K562 (cell line): ENCODE results near the gene SKIC2. TPM values are rescaled to one million over a fixed set of nuclear protein-coding genes. Genes with fewer than 3 reads are reported as not detected.

ENCODE experiments used
- ATAC-seq: fragments of 200-7000 bp; cut with Tn5 transposase; 3 replicates; pipeline ENCODE4 v1.9.1; 2020; ENCODE audit warnings: moderate library complexity
- BruUV-seq: library from RNA; stranded (reverse); fragments of 400-500 nt; replicated peaks from 2 replicates; lab custom pipeline; 2021; lab: Mats Ljungman, UMichigan
- CTCF ChIA-PET: fragments of 300-600 bp; formaldehyde crosslinking; extraction: SDS; loops from one replicate; lab custom pipeline; 2021; ENCODE audit warnings: low intra/inter-chr PET ratio; lab: Yijun Ruan, JAX
- POLR2A ChIA-PET: fragments of 300-600, 350-650 bp; sonication (Branson Sonifier 250); formaldehyde crosslinking; extraction: SDS; loops from one replicate; lab custom pipeline; 2021; ENCODE audit warnings: antibody characterized with exemption, inconsistent platforms; lab: Yijun Ruan, JAX
- DNase-seq, 4 experiments: peaks; one replicate each; pipeline versions ENCODE4 v3.0.0 to v3.0.0-alpha.2; 2011 to 2018; ENCODE audit warnings: low spot score in 3 of 4, mixed read lengths in 3 of 4; ENCODE audit errors: extremely low read depth in 1 of 4
- FAIRE-seq: peaks from 2 replicates; lab custom pipeline; 2011; peaks lifted over from hg19 to GRCh38; lab: Jason Lieb, UNC
- H2AFZ ChIP-seq: 2 replicates; pipeline ENCODE4 v1.6.0; 2011; ENCODE audit warnings: low read depth, low read length, control low read depth, inconsistent platforms
- H3K27ac ChIP-seq: fragments of 200-600 bp; 3 replicates; pipeline ENCODE4 v1.8.0; 2011; ENCODE audit warnings: low read depth, mild to moderate bottlenecking, control low read depth, inconsistent platforms, low read length, moderate library complexity, mixed read lengths; ENCODE audit errors: extremely low read depth
- H3K27me3 ChIP-seq, 2 experiments: fragments of 300-600 bp in 1 of 2; 2 replicates in 1 of 2; 3 replicates in 1 of 2; pipeline versions ENCODE4 v1.6.0 to v1.8.0; 2011; ENCODE audit warnings: inconsistent platforms in 2 of 2, low read length in 2 of 2, mild to moderate bottlenecking in 1 of 2, mixed read lengths in 1 of 2, moderate library complexity in 1 of 2; ENCODE audit not compliant: control insufficient read depth in 2 of 2, insufficient read depth in 2 of 2
- H3K36me3 ChIP-seq: fragments of 300-600 bp; 3 replicates; pipeline ENCODE4 v1.8.0; 2011; ENCODE audit warnings: mild to moderate bottlenecking, low read length, inconsistent platforms; ENCODE audit not compliant: control insufficient read depth, insufficient read depth
- H3K4me1 ChIP-seq, 2 experiments: fragments of 200-600 bp in 1 of 2; replicated peaks in 1 of 2; 2 replicates in 1 of 2; 3 replicates in 1 of 2; pipeline versions ENCODE4 v1.5.1 to v1.8.0; 2011; ENCODE audit warnings: inconsistent platforms in 2 of 2, low read length in 2 of 2, mild to moderate bottlenecking in 1 of 2, mixed read lengths in 1 of 2, moderate library complexity in 1 of 2; ENCODE audit not compliant: control insufficient read depth in 2 of 2, insufficient read depth in 2 of 2
- H3K4me2 ChIP-seq: 2 replicates; pipeline ENCODE4 v1.6.1; 2011; ENCODE audit warnings: low read length, control low read depth, inconsistent platforms, mixed read lengths; ENCODE audit not compliant: insufficient read depth
- H3K4me3 ChIP-seq: fragments of 200-600 bp; sonication (generic), shearing (Covaris generic); 2 replicates; pipeline ENCODE4 v1.5.1; 2016; ENCODE audit warnings: control low read depth, inconsistent platforms
- H3K79me2 ChIP-seq: fragments of 200-600 bp; 3 replicates; pipeline ENCODE4 v1.8.0; 2011; ENCODE audit warnings: low read length, inconsistent platforms; ENCODE audit not compliant: control insufficient read depth, insufficient read depth
- H3K9ac ChIP-seq, 2 experiments: 2 replicates each; pipeline versions ENCODE4 v1.6.0 to v1.6.1; 2011; ENCODE audit warnings: low read depth in 2 of 2, low read length in 2 of 2, control low read depth in 1 of 2, inconsistent platforms in 1 of 2, mild to moderate bottlenecking in 1 of 2, mixed read lengths in 1 of 2; ENCODE audit not compliant: insufficient read depth in 1 of 2
- H3K9me1 ChIP-seq: one replicate; pipeline ENCODE4 v1.6.0; 2011; ENCODE audit warnings: inconsistent platforms, mild to moderate bottlenecking, low read length, moderate library complexity; ENCODE audit not compliant: control insufficient read depth, insufficient read depth
- H3K9me3 ChIP-seq: replicated peaks from 2 replicates; pipeline ENCODE4 v1.5.1; 2011; ENCODE audit warnings: low read depth, low read length, inconsistent platforms; ENCODE audit not compliant: control insufficient read depth, insufficient read depth
- H4K20me1 ChIP-seq: replicated peaks from 2 replicates; pipeline ENCODE4 v1.6.1; 2011; ENCODE audit warnings: low read length, inconsistent platforms, mixed read lengths; ENCODE audit not compliant: control insufficient read depth, insufficient read depth
- CBFA2T2 ChIP-seq: fragments of 450-650 bp; conservative IDR thresholded peaks from 2 replicates; pipeline ENCODE4 v1.6.1; 2017; ENCODE audit warnings: mild to moderate bottlenecking
- CBFA2T3 ChIP-seq: fragments of 450-650 bp; IDR thresholded peaks from 2 replicates; pipeline ENCODE4 v1.6.1; 2017
- CBFB ChIP-seq: sonication (generic); formaldehyde crosslinking; IDR thresholded peaks from 2 replicates; pipeline ENCODE4 v1.4.0; 2020; ENCODE audit warnings: mild to moderate bottlenecking, missing genetic modification reagents
- DDX20 ChIP-seq: fragments of 450-650 bp; IDR thresholded peaks from 2 replicates; pipeline ENCODE4 v1.6.1; 2016; ENCODE audit warnings: missing genetic modification characterization, low read depth, mild to moderate bottlenecking, missing compliant biosample characterization, moderate library complexity
- FOXJ2 ChIP-seq: fragments of 200-800 bp; sonication (Bioruptor generic); IDR thresholded peaks from 2 replicates; pipeline ENCODE4 v1.6.1; 2016; ENCODE audit warnings: missing genetic modification characterization, missing compliant biosample characterization
- GTF2F1 ChIP-seq: IDR thresholded peaks from 2 replicates; pipeline ENCODE4 v1.6.1; 2011; ENCODE audit warnings: low read depth, low read length, improper control_type of control experiment
- ILK ChIP-seq: fragments of 450-650 bp; IDR thresholded peaks from 2 replicates; pipeline ENCODE4 v1.6.1; 2016; ENCODE audit warnings: missing genetic modification characterization, low read depth, mild to moderate bottlenecking, missing compliant biosample characterization, moderate library complexity, borderline replicate concordance
- MAZ ChIP-seq, 2 experiments: fragments of 450-650 bp in 1 of 2; sonication (generic) in 1 of 2; formaldehyde crosslinking; IDR thresholded peaks in 1 of 2; conservative IDR thresholded peaks in 1 of 2; 2 replicates each; pipeline versions ENCODE4 v1.4.0 to v1.5.0; 2020; ENCODE audit warnings: mild to moderate bottlenecking in 1 of 2, missing genetic modification reagents in 1 of 2
- MIER1 ChIP-seq: fragments of 450-650 bp; IDR thresholded peaks from 2 replicates; pipeline ENCODE4 v1.6.1; 2016; ENCODE audit warnings: antibody characterized with exemption, mild to moderate bottlenecking, low read depth
- NR4A1 ChIP-seq, 2 experiments: fragments of 250-450 bp in 1 of 2; fragments of 450-650 bp in 1 of 2; sonication (Bioruptor Pico) in 1 of 2; IDR thresholded peaks; 2 replicates each; pipeline versions ENCODE4 v1.4.0 to v1.6.1; 2016 to 2020; ENCODE audit warnings: mild to moderate bottlenecking in 2 of 2, missing compliant biosample characterization in 1 of 2, missing genetic modification characterization in 1 of 2, moderate library complexity in 1 of 2
- NRF1 ChIP-seq, 2 experiments: fragments of 450-650 bp; IDR thresholded peaks in 1 of 2; conservative IDR thresholded peaks in 1 of 2; 2 replicates each; pipeline ENCODE4 v1.6.1; 2014; ENCODE audit warnings: mild to moderate bottlenecking in 2 of 2
- RAD51 ChIP-seq: fragments of 450-650 bp; IDR thresholded peaks from 2 replicates; pipeline ENCODE4 v1.7.1; 2016; ENCODE audit warnings: low read depth, mild to moderate bottlenecking, borderline replicate concordance
- TCF3 ChIP-seq: sonication (generic); formaldehyde crosslinking; IDR thresholded peaks from 2 replicates; pipeline ENCODE4 v1.4.0; 2020; ENCODE audit warnings: mild to moderate bottlenecking, missing genetic modification reagents
- ZNF274 ChIP-seq: IDR thresholded peaks from 2 replicates; pipeline ENCODE4 v1.6.1; 2011; ENCODE audit warnings: low read depth, mild to moderate bottlenecking, low read length, moderate library complexity, borderline replicate concordance
- WGBS: fragments of 100-300 bp; shearing (Covaris generic); methylation state at CpG from one replicate; pipeline ENCODE4 v1.1.6; 2016; ENCODE audit warnings: low coverage, mixed read lengths; ENCODE audit not compliant: insufficient coverage; ENCODE audit errors: missing lambda C conversion rate; 5-methylcytosine and 5-hydroxymethylcytosine counted together
- in situ Hi-C: fragments of 300-500 bp; cut with MboI; formaldehyde crosslinking; loops from 4 replicates; pipeline ENCODE4 v1.15.0; 2018; ENCODE audit warnings: inconsistent platforms, mixed read lengths
- intact Hi-C: fragments of 100-400 bp; cut with micrococcal nuclease; formaldehyde crosslinking; loops from 2 replicates; pipeline ENCODE4 v1.14.2; 2022
- polyA plus RNA-seq, 8 experiments: library from polyadenylated mRNA; depleted of rRNA in 4 of 8; stranded (reverse) in 5 of 8; unstranded in 3 of 8; fragments of >200 nt; fragmentation: Nextera tagmentation in 2 of 8; fragmentation: Illumina TruSeq in 1 of 8; extraction: Ambion mirVana in 2 of 8; extraction: Trizol in 1 of 8; gene quantifications; 2 replicates each; pipeline versions ENCODE4 v1.2.1 to v1.2.3, GENCODE V29; 2011 to 2014; ENCODE audit warnings: inconsistent platforms in 1 of 8, missing spikeins in 1 of 8
- total RNA-seq, 7 experiments: library from RNA; depleted of rRNA in 6 of 7; stranded (reverse); fragments of >200 nt in 6 of 7; fragmentation: Illumina TruSeq in 2 of 7; extraction: Trizol in 2 of 7; gene quantifications; 2 replicates each; pipeline versions ENCODE4 v1.2.1 to v1.2.3, GENCODE V29; 2011 to 2021; ENCODE audit warnings: low replicate concordance in 1 of 7
- TF ChIP-seq, protein P1 (sequence below): conservative IDR thresholded peaks from 2 replicates; pipeline ENCODE4 v1.6.1; 2011; ENCODE audit warnings: low read depth, mild to moderate bottlenecking, low read length; ENCODE audit not compliant: control insufficient read depth
- TF ChIP-seq, protein P2 (sequence below), 2 experiments: fragments of 450-650 bp; conservative IDR thresholded peaks; 2 replicates each; pipeline ENCODE4 v1.6.1; 2017; ENCODE audit warnings: mild to moderate bottlenecking in 2 of 2, moderate library complexity in 2 of 2

Gene SKIC2
- total and polyA plus RNA-seq, 9 of the 15 experiments (the other 6 are each of a cell fraction or from before 2014, with no cell fraction given): 3.3 to 94.6 (median 38.8) TPM

DNA sequence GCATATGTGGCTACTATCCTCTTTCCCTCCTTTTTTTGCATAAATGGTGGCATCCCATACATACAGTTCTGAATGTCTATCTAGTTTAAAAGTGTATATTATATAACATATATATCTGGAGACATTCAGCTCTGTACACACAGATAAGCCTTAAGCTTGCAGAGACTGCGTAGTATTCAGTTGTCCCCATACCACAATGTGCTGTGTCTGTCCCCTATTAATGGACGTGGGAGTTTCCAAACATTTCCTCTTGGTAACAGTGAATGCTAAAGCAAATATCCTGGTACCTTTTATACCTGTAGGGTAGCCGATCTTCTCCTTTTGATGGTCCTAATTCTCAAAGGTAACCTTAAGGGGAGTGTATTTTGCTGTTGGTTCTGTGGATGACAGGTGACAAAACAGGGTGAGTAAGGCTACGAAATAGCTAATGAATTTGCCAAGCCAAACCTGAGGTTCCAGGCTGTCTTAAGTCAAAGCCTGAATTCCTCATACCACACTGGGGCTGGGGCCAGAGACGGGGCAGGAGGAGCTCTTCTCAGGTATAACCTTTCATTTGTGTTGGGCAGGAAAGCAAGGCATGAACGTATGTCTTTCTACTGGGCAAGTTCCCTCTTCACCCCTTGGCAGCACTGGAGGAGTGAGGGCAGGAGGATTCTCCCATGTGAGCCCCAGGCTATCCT lies 39.2 kb upstream of the SKIC2 start:
- H3K36me3 ChIP-seq: no peaks in the 10 kb centered on the region
- ChIA-PET POLR2A (interaction anchor here (0.8 to 2.2 kb wide), 2 partner anchors 16 to 162 kb away, joined by 3 to 6 read pairs; no protein-coding TSS in a partner anchor), CTCF (no interaction called here)
- no peaks in the 10 kb centered on the region for H3K9me3 ChIP-seq
- no peaks in the 10 kb centered on the region for H4K20me1 ChIP-seq
- peak overlapping the region; percentile 57 for H2AFZ ChIP-seq
- no peak overlapping the region for H3K27ac ChIP-seq
- DNase-seq: no peak
- no peaks in the 10 kb centered on the region for H3K27me3 ChIP-seq
- no peaks in the 10 kb centered on the region for H3K9me1 ChIP-seq
- intact Hi-C loops: loop anchor here (5.0 kb wide), 1 partner anchor 38 kb away; the partner anchor contains the start of genes NELFE and SKIC2
- 16% methylated on average over 6 of the region's 6 CpGs for WGBS
- peak; percentile 52; the same call in 2 of the 3 replicates for ATAC-seq
- H3K4me1 ChIP-seq: peaks cover 0 to 3% of the 10 kb centered on the region in 2 experiments; a peak in 1 of 5 replicates
- FAIRE-seq: no peak
- H3K9ac ChIP-seq: no peak overlapping the region
- H3K4me3 ChIP-seq: no peak overlapping the region
- H3K4me2 ChIP-seq: no peak overlapping the region
- no TSS peak for BruUV-seq
- H3K79me2 ChIP-seq: no peaks in the 10 kb centered on the region
- in situ Hi-C loops: no loop called here
- TF ChIP-seq CBFA2T3 (peak; percentile 55), RAD51 (no peak), CBFA2T2 (0 out of 2 replicates have a peak, but pooled peaks have one; percentile 24), MAZ (CRISPR knock-in tag; conservative IDR thresholded peaks at IDR 0.05 in 1 of 2, IDR thresholded peaks at IDR 0.05 in 1 of 2) (no peak), CBFB (no peak), DDX20 (tag) (no peak), GTF2F1 (no peak), NR4A1 (CRISPR knock-in tag; IDR thresholded peaks at IDR 0.05) (no peak), NR4A1 (tag; IDR thresholded peaks at IDR 0.05) (no peak), TCF3 (CRISPR knock-in tag) (peak; percentile 21; the same call in 1 of the 2 replicates), NRF1 (conservative IDR thresholded peaks at IDR 0.05 in 1 of 2, IDR thresholded peaks at IDR 0.05 in 1 of 2) (0 out of 4 replicates have a peak, but pooled peaks of 1 of the 2 experiments have one; percentile 15), ZNF274 (no peak), ILK (tag) (no peak), FOXJ2 (no peak), MIER1 (no peak)
- TF ChIP-seq, protein P1, sequence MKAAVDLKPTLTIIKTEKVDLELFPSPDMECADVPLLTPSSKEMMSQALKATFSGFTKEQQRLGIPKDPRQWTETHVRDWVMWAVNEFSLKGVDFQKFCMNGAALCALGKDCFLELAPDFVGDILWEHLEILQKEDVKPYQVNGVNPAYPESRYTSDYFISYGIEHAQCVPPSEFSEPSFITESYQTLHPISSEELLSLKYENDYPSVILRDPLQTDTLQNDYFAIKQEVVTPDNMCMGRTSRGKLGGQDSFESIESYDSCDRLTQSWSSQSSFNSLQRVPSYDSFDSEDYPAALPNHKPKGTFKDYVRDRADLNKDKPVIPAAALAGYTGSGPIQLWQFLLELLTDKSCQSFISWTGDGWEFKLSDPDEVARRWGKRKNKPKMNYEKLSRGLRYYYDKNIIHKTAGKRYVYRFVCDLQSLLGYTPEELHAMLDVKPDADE: no peak
- TF ChIP-seq, protein P2, sequence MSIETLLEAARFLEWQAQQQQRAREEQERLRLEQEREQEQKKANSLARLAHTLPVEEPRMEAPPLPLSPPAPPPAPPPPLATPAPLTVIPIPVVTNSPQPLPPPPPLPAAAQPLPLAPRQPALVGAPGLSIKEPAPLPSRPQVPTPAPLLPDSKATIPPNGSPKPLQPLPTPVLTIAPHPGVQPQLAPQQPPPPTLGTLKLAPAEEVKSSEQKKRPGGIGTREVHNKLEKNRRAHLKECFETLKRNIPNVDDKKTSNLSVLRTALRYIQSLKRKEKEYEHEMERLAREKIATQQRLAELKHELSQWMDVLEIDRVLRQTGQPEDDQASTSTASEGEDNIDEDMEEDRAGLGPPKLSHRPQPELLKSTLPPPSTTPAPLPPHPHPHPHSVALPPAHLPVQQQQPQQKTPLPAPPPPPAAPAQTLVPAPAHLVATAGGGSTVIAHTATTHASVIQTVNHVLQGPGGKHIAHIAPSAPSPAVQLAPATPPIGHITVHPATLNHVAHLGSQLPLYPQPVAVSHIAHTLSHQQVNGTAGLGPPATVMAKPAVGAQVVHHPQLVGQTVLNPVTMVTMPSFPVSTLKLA (conservative IDR thresholded peaks at IDR 0.05): no peak
